ENCODE data around the gene ST7.

DNA sequence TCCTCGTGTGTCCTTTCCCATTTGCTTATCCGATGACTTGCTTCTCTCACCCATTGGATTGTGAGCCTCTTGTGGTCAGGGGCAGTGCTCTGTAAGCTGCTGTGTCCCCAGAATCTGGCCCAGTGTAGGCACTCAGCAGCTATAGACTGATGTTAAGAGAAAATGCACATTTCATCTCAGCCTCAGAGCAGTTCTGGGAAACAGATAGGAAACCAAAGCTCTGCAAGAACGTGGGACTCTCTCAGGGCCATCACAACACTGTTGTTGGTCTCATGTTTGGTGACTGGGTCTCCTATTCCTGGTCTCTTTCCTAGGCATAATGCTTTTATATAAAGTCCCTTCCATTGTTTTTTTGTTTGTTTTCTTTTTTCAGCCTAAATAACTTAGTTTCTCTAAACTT lies 141.2 kb downstream of the ST7 start:
- TF ChIP-seq, protein P1, sequence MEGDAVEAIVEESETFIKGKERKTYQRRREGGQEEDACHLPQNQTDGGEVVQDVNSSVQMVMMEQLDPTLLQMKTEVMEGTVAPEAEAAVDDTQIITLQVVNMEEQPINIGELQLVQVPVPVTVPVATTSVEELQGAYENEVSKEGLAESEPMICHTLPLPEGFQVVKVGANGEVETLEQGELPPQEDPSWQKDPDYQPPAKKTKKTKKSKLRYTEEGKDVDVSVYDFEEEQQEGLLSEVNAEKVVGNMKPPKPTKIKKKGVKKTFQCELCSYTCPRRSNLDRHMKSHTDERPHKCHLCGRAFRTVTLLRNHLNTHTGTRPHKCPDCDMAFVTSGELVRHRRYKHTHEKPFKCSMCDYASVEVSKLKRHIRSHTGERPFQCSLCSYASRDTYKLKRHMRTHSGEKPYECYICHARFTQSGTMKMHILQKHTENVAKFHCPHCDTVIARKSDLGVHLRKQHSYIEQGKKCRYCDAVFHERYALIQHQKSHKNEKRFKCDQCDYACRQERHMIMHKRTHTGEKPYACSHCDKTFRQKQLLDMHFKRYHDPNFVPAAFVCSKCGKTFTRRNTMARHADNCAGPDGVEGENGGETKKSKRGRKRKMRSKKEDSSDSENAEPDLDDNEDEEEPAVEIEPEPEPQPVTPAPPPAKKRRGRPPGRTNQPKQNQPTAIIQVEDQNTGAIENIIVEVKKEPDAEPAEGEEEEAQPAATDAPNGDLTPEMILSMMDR (IDR thresholded peaks at IDR 0.05): no peak
- no peak for TF ChIP-seq POLR2A (IDR thresholded peaks at IDR 0.05)
- TF ChIP-seq EP300 (IDR thresholded peaks at IDR 0.05): no peak

Measured in tibial nerve (tissue), 4 donors.